GDM1 (cell line): Measurements from ENCODE around the gene CDH11.

Experiments used
- DNase-seq: peaks from one replicate; lab custom pipeline; 2025; lab: John Stamatoyannopoulos, UW

Gene CDH11

GRCh38 chr16:64907844-64908243 is 214.0 kb downstream of the CDH11 start:
- no peak for DNase-seq

- no peak for DNase-seq
These were observed 218.1 kb downstream of the CDH11 start for GRCh38 chr16:64903770-64904169.

GRCh38 chr16:64900517-64900916 is 221.3 kb downstream of the CDH11 start:
- no peak for DNase-seq

GRCh38 chr16:64900019-64900418 is 221.8 kb downstream of the CDH11 start:
- no peak for DNase-seq

DNA sequence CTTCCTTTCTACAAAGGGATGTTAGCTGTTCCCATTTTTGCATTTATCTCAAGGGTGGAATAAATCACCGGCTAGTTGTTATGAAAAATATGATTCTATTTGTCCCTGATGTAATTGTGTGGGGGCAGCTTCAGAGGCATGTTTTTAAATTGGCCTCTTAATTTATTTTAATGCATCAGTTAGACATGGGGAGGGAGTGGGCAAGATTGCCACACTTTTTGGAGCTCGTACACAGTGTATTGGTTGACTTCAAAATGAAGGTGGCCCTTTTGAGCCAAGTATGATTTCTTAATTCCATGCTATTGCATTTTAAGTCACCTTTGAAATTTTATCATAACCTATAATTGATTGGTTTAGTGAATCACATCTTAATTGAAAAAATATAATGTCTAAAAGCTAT is 223.7 kb downstream of the CDH11 start:
- no peak for DNase-seq
